Hypothalamus (tissue), 51 donors: ENCODE measurements around the gene EDIL3.
"Not testable (repeated sequence)": the region's sequence is repeated elsewhere in the genome, so short reads cannot be mapped to it uniquely, and the experiment has no call there.

Experiments
- DNase-seq, 51 donors: peaks; one replicate each; lab custom pipeline; 2025; lab: John Stamatoyannopoulos, UW

The EDIL3 gene

DNA sequence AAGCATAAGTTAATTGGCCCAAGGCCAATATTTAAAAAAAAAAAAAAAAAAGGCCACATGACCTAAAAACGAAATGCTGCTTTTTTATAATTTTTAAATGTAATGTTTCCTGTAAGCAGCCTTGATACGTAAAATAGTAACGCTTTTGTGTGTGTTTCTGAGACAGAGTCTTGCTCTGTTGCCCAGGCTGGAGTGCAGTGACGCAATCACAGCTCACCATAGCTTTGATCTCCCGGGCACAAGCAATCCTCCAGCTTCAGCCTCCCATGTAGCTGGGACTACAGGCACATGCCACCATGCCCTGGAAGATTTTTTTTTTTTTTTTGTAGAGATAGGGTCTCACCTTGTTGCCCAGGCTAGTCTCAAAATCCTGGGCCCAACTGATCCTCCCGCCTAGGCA lies 179.9 kb downstream of the EDIL3 start:
- no peak for DNase-seq

DNA sequence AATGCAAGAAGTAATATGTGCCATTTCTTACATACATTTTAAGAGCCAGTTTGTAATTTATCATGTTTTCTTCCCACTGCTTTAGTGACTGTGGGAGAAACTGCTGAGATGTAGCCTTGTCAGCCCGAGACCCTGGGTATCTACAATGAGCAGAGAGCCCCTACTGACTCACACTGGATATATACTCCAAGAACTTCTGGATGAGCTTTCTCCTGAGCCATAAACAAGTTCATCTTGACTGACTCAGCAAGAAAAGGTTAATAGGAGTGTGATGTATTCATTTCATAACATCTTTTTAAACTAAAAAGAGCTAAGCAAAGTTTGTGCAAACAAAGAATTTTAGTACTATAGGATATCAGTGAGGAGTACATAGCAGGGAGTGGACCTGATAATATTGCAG lies 182.5 kb downstream of the EDIL3 start:
- no peak for DNase-seq

DNA sequence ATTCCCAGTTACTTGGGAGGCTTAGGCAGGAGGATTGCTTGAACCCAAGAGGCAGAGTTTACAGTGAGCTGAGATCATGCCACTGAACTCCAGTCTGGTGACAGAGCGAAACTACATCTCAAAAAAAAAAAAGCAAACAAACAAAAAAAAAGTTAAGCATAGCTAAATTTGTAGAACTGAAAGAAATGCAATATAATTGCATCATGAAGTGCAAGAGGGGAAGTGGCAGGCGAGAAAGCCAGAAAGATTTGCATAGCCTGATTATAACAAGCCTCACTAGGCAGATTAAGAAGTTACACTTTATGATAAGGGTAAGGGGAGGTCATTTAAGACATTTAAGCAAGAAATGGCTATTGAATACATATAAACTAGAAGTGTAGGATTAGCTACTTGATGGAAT lies 187.1 kb downstream of the EDIL3 start:
- DNase-seq = no peak

DNA sequence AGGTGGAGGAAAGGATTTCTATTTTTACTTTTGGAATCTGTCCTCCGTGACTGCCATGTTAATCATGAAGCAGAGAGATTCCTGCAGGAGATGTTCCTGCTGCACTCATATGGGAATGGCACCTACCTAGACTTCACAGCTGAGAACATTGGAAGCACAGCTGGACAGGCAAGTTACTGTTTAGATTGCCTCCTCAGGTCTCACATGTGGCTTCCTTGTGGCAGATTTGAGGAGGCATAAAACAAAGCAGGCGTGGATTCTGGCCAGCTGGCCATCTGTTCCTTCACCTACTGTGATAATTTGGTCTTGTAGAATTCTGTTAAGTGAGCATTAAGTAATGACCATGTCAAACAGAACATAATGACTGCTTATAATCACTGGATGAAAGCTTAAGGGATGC lies 193.4 kb downstream of the EDIL3 start:
- peak in 1 of 51 donors; percentile 3 for DNase-seq

DNA sequence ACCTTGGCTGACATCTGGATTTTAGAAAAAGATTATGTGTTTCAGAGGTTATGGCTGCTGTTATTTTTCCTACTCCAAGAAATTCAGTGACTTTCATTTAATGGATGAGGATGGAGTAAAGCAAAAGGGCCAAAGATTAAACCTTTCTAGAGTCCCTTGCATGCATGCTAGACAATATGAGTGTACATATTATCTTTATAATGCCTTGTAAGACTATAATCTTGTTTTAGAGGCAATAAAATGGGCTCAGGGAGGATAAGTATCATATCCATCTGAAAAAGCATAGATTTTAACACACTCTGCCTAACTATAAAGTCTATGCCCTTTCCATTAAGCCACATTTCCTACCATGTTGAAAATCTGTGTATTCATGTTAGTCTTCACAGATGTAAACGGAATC lies 199.8 kb downstream of the EDIL3 start:
- DNase-seq = no peak

DNA sequence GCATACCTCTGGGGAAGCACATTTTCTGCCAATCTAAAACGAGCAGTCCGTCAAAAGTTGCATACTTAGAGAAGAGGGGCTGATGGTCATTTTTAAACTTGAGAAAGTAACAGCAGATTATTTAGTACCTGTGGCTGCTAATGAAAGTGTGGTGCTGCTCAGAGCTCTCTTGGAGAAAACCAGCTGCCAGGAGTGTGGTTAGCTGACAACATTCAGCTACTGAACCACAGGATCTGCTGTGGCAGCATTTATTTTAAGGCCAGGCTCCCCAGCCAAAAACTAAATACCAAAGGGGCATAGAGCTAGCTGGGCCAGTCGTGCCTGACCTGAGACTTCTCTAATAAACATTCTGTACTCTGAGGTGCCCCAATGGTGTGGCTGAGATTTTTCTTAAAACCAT lies 203.6 kb downstream of the EDIL3 start:
- no peak for DNase-seq

DNA sequence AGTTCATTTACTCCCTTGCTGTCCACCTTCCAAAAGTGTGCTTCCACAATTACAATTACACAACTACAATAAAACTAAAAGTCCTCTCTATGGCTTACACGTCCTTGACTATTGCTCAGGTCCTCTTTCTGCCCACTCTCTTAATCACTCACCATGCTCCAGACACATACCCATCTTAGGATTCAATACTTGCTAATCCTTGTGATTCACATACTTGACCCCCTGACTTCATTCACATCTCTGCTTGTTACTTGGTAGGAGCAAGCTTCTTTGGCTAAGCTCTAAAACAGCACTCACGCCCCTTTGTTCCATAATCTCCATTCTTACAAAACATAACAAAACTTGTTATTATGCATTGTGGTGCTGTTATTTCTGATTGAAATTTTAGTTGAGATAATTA lies 215.8 kb downstream of the EDIL3 start:
- no peak for DNase-seq

DNA sequence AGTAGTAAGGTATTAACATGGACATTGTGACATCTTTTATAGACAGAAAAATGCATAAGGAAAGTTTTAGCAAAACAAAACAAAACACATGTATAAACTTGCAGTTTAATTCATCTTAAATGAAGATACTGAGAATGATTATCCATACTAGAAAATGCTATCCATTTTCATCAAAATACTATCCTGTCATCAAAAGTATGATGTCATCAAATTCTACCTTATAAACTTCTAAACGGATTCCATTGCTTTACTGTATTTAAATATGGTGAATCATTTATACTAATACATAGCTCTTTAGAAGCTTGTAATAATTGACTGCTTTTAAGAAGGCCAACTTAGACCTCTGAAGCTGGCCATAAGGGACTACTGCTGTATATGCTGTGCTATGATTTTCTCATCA lies 221.0 kb downstream of the EDIL3 start:
- DNase-seq = no peak

DNA sequence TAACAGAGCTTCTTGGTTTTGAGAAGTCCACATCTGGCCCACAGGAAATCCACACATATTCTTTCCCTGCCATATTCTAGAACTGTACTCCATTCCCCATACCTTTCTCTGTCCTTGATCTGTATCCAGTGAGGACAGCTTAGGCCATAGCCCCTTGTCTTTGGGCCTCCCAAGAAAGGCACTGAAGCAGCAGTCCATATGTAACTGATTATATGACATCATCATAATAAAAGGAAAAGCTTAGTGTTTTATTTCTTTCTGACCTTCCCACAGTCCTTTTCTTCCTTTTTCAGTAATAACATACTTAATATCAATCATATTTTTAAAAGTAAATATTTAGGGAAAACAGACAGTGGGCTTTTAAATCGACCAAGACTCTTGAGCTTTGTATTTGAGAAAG lies 222.0 kb downstream of the EDIL3 start:
- DNase-seq = no peak

DNA sequence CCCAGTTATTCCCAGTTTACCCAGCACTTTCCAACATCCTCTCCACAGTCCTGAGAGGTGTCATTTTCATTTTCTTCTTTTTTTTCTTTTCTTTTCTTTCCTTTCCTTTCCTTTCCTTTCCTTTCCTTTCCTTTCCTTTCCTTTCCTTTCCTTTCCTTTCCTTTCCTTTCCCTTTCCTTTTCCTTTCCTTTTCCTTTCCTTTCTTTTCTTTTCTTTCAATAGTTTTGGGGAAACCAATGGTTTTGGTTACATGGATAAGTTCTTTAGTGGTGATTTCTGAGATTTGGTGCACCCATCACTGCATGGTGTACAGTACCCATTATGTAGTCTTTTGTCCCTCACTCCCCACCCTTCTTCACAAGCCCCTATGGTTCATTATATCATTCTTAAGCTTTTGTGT lies 224.0 kb downstream of the EDIL3 start:
- DNase-seq = not testable (repeated sequence)

DNA sequence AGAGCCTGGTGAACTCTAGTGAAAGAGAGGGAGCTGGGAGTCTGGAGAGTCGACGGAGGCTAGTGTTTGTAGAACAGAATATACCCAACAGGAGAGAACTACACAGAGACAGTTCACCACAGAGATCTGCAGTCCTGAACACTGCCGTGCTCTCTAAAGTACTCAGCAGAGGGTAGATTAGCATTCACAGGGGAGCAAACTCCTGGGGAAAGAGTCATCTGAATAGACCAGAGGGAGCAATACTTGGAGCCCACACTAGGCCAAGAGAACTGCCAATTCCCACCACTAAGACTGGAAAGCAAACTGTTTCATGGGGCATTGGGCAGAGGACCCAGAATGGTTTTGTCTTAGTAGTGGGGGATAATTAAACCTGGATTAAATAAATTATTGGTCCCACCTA lies 235.6 kb downstream of the EDIL3 start:
- no peak for DNase-seq

DNA sequence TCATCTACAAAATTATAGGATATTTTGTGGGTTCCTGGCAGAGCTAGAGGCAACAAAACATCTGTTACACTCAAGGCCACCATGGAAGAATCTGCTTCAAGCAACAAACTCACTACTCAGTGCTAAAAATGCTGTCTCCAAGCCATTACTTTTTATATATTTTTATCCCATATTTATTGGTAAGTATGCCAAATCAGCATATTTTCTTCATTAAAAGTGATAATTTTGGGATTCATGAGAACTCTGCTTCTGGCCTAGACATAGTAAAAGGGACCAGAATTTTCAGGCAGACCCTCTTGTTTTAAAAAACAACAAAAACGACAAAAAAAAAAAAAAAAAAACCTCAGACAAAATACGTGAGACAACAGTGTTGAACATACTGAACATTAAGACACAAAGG lies 236.0 kb downstream of the EDIL3 start:
- DNase-seq = no peak

DNA sequence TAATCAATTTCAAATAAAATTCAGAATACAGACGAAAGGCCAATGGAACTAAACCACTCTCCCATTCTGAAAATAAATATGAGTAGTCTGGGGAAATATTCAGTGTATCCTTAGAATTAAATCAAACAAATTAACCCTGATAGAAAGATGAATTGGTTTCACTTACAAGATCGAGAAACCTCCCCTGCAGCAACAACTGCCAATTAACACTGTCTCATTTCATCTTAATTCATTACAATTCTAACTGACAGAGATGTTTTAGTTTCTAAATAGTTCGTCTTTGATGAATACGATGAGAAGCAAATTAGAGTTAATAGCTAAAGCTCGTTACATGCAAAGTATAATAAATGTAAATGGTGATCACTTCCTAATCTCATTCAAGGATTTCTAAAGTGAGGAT lies 247.1 kb downstream of the EDIL3 start:
- DNase-seq = no peak

DNA sequence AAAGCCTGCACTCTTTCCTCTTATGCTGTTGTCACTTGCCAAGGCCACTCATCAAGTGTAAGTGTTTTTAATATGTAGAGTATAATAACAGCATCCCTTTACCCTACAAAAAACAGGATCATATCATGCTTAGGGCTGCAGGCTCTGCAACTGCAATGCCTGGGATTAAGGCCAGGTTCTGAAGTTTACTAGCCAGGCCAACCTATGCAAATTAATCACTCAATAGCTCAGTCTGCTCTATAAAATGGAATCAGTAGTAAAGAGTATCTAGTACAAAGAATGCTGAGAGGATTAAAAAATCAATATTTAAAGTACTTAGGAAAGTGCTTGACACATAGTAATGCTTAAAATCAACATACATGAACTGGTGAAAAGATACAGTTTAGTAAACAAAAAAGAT lies 253.3 kb downstream of the EDIL3 start:
- DNase-seq = no peak

DNA sequence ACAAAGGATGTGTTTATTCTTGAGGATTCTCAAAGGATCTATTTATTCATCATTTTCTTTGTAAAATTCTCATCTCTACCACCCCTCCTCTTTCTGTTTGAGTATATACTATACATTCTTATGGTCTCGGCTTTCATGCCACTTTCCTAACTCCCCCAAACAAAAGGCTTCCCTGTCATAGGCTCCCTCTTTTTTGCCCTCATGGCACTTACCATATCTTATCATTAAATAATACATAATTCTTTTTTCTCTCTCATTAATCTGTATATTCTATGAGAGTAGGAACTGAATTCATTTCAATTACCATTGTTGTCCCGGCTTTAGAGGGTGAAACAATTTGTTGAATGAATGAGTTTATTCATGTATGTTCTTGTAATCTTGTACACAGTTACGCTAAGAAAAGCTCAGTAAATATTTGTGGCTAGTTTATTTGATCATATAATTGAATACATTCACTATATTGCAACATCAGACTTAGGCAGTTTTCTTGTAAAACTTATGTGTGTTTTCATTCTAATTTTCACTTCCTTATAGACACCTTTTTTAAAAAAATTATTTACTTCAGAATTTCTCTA lies 254.6 kb downstream of the EDIL3 start:
- DNase-seq = no peak

DNA sequence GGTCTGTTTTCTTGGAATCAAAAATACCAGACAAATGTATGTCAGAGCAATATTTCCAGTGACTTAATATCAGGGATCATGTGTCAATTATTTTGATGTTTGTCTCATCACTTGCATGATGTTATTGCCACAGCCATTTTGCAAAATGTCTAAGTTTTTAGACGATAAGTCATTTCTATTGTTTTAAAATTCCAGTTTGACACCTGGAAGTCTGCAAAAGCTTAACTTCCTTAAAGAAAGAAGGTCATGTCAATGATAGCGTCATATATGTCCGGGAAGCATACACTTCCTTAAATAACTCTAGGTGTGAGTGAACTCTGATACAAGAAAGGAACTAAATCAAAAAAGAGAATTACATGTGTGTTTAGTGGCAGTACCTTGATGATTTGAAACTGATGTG lies 259.5 kb downstream of the EDIL3 start:
- no peak for DNase-seq

DNA sequence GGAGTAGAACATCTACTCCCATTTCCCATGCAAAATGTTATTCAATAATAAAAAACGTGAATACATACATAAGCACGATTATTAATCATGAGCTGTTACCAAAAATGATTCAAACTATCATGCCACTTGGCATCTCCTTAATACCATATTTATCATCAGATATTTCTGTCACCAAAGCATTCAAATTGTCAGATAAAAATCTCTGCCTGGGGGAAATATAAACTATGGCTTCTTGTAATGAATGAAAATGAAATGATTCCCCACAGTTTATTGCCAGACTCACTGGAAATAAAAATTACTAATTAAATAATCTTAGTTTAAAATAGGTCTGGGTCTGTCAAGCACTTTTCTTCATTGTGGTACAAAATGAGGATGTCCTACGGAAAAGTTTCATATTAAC lies 265.4 kb downstream of the EDIL3 start:
- DNase-seq = no peak

DNA sequence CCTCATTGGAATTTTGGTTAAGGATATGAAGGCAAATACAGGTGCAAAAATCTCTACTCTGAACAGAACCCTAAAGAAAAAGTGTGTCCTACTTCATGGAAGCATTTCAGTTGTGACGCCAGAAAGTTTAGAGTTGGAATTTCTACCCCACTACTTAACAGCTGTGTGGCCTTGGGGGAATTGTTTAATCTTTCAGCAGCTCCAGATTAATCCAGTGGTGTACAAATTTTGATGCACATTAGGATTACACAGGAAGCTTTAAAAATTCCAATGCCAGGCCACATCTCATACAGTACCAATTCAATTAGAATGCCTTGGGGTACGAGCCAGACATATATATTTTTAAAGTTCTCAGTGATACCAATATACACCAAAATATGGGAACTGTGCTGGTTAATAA lies 266.1 kb downstream of the EDIL3 start:
- DNase-seq = no peak

DNA sequence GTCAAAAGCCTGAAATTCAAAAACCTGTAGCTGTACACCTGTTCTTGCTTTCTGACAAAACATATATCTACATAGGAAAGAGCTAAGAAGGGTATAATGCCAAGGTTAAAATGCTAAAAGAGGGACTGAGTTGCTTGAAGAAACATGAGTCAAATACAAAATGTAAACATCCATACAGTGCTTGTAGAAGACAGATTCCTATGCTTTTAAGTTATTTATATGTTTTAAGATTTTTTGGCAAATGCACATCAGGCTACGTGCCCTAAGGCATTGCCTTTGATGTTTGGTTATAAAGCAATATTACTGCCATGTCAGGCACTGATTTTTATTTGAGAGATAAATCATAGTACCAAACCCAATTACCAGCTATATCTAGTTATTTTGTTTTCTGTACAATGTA lies 269.0 kb downstream of the EDIL3 start:
- DNase-seq = no peak

DNA sequence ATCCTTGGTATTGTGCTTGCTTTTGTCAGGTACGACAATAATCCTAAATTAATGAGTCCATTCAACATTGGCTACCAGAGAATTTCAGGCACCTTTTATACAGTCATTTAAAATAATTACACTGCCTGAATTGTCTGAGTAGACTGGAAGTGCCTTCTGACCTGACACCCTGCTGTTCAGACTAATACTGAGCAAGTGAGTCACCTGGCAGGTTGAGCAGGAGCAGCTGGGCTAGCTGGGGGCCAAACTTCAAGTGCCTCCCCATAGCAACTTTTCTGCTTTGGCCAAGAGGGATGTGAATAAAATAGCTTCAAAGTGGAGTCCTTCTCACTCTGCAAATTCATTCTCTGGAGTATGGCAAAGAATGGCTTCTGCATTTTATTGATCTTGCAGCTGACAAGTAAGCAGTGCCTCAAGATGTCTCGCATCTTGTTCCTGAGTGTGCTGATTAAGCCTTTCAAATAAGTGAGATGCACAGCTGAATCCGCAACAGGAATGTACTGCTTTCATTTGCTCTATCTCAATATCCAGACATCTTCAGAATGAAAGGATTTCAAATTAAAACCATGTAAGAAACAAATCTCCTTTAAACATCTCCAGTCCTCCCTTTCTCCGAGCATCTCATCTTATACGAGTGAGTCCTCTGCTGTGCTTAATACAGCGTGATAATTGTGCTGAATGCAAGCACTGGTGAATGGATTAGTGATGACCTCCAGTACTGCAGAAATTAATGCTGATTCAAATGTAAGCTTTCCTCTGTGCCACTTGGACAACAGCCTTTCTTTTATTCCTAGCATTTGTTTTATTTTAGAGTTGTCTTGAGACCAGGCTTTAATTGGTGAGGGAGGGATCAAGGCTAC lies 271.2 kb downstream of the EDIL3 start:
- peak in 1 of 51 donors; percentile 9 for DNase-seq

DNA sequence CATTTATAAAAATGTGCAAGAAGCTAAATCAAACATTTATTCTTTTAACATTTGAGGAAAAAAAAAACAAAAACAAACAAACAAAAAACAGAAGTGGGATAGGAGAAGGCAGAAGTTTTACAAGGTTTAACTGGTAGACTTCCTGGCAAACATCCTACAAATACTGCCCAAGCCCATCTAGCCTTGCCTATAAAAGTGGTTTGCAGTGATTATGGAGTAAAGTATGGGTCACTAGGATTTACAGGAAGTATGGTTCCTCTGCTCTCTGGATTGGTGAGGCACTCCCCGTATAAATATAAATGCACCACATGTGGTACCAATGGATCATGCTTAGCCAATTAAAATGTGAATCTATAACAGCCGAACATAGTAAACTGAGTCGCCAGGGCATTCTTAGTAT lies 291.9 kb downstream of the EDIL3 start:
- no peak for DNase-seq

DNA sequence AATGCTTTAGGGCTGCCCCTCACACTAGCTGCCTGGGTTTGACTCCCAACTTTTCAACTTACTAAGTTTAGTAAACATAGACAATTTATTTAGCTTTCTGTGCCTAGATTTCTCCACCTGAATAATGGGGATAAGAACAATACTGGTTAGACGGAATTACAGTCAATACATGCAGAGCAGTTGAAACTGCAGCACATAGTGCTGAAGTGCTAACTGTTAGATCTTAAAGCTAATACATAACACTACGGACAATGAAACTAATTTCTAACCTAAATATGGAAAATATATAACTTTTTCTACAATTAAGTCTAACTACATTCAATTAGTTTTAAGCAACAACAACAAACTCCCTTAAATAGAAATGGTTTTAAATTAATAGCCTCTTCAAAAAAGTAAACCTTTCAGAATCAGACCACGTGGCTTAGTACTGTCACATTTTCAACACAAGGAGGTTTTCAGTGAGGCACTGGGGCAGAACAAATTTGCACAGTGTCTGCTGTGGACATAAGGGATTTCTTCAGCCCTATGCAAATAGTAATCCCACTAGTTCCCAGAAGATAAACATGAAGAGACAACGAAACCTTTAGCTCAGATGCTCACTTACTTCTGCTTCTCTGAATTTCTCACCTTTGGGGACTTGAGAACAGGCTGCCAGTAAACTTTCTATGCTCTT lies 293.4 kb downstream of the EDIL3 start:
- DNase-seq = peak in 1 of 51 donors; percentile 9
